NB4 (cell line): ENCODE results near the gene DEFB125.

Experiments
- DNase-seq: peaks from one replicate; pipeline ENCODE4 v3.0.0; 2010; ENCODE audit warnings: low read depth
- H3K4me3 ChIP-seq: one replicate; pipeline ENCODE4 v1.5.1; 2011; ENCODE audit warnings: mild to moderate bottlenecking, low read depth, low read length, moderate library complexity
- CTCF ChIP-seq: IDR thresholded peaks from one replicate; pipeline ENCODE4 v1.5.1; 2012; ENCODE audit warnings: low read depth, low read length
- MAX ChIP-seq: IDR thresholded peaks from 2 replicates; pipeline ENCODE4 v1.6.1; 2011; ENCODE audit warnings: low read depth, low read length
- MYC ChIP-seq: IDR thresholded peaks from 2 replicates; pipeline ENCODE4 v1.6.1; 2011; ENCODE audit warnings: low read depth, low read length
- POLR2A ChIP-seq: IDR thresholded peaks from 2 replicates; pipeline ENCODE4 v1.6.1; 2011; ENCODE audit warnings: mild to moderate bottlenecking; ENCODE audit not compliant: insufficient read length; ENCODE audit errors: extremely low read depth

DEFB125 gene

GRCh38 chr20:64766-65322 lies 22.6 kb upstream of the DEFB125 start:
- no peak overlapping the region for H3K4me3 ChIP-seq
- DNase-seq, result no peak
- no peak for TF ChIP-seq POLR2A
- no peak for TF ChIP-seq MYC
- TF ChIP-seq CTCF, result no peak
- TF ChIP-seq MAX, result no peak

- H3K4me3 ChIP-seq, result no peak overlapping the region
- DNase-seq, result no peak
- TF ChIP-seq MAX (no peak), CTCF (no peak), POLR2A (no peak), MYC (no peak)
These were observed 10.2 kb upstream of the DEFB125 start for GRCh38 chr20:77231-77630.

DNA sequence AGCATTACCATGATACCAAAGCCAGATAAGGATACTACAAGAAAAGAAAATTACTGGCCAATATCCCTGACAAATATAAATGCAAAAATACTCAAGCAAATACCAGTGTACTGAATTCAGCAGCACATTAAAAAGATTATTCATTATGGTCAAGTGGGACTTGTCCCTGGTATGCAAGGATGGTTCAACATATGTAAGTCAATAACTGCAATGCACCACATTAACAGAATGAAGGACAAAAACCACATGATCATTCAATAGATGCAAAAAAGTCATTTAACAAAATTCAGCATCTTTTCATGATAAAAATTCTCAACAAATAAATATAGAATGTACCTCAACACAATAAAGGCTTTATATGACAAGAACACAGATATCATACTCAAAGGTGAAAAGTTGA lies 9.1 kb upstream of the DEFB125 start:
- no peak overlapping the region for H3K4me3 ChIP-seq
- DNase-seq, result no peak
- TF ChIP-seq CTCF, result no peak
- TF ChIP-seq MYC, result no peak
- no peak for TF ChIP-seq POLR2A
- TF ChIP-seq MAX, result no peak

DNA sequence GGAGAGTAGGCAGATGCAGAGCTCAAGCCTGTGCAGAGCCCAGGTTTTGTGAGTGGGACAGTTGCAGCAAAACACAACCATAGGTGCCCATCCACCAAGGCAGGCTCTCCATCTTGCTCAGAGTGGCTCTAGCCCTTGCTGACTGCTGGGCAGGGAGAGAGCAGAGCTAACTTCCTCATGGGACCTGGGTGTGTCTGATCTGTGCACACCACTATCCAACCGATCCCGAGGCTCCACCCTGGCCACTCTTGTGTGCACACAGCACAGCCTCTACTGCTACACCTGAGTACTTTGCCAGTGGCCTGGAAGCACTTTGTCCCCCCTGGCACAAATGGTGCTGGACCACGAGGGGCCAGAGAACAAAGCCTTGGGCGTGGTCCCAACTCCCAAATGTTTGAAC lies 7.9 kb upstream of the DEFB125 start:
- no peak for TF ChIP-seq POLR2A
- no peak for TF ChIP-seq MYC
- TF ChIP-seq CTCF, result no peak
- TF ChIP-seq MAX, result no peak
- no peak for DNase-seq
- no peak overlapping the region for H3K4me3 ChIP-seq

DNA sequence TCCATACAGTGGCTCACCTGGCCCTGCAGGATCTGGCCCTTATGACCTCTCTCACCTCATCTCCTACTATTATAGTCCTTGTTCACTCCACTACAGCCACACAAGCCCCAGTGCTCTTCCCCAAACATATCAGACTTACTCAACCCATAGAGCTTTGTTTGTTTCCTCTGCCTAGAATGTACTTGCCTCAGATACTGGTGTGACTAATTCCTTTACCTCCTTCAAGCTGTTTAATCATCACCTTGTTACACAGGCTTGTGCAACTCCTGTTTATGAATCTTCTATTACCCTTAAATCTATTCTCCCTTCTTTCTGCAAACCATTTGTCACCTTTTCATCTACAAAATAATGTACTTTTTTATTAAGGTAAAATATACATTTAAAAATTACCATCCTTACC lies 3.2 kb downstream of the DEFB125 start:
- no peak overlapping the region for H3K4me3 ChIP-seq
- DNase-seq, result no peak
- TF ChIP-seq MAX (no peak), MYC (no peak), POLR2A (no peak), CTCF (no peak)

GRCh38 chr20:93641-94040 lies 6.2 kb downstream of the DEFB125 start:
- DNase-seq, result no peak
- H3K4me3 ChIP-seq, result no peak overlapping the region
- TF ChIP-seq MAX, result no peak
- no peak for TF ChIP-seq MYC
- no peak for TF ChIP-seq POLR2A
- no peak for TF ChIP-seq CTCF
